ENCODE data around the gene TMIGD3. TPM values are rescaled to one million over a fixed set of nuclear protein-coding genes. Genes with fewer than 3 reads are reported as not detected.

TMIGD3 gene
- polyA plus RNA-seq, 3 donors, result 2.0 to 3.1 (median 2.1) TPM

DNA sequence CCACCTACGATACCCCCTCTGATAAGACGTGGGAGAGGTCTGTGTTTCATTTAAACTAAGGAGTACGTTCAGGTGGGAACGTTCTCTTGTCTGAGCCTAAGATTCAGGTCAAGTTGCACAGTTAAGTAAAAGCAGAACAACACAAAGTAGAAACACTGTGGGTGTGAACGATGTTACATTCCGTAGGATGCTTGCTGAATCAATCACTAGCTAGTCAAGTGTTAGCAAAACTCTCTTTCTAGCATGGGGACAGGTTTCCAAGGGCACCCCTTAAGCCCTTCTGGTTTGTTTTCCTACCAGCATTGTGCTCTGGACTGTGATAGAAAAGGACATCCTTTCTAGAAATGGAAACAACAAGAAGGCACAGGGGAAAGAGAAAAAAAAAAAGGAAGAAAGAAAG is 16.3 kb downstream of the TMIGD3 start:
- Mint-ChIP-seq H3K27me3 (ENCODE audit: low read depth in 3 of 3) (no peaks in the 10 kb centered on the region), H3K27ac (peak overlapping the region in 5 of 7 donors; percentile 54 to 82 (median 69)), H3K9me3 (no peaks in the 10 kb centered on the region), H3K4me1 (peaks cover 70% of the 10 kb centered on the region), H3K4me3 (no peak overlapping the region), H3K36me3 (no peaks in the 10 kb centered on the region)
- H2AFZ ChIP-seq (ENCODE audit: insufficient read depth, low read depth, low read length, poor library complexity, severe bottlenecking), result no peak overlapping the region
- peak in 1 of 3 donors; percentile 25 for DNase-seq
- H3K36me3 ChIP-seq (replicated peaks in 1 of 2; ENCODE audit: control insufficient read depth in 1 of 2, insufficient read depth in 2 of 2, low read length in 2 of 2), result no peaks in the 10 kb centered on the region
- H3K4me3 ChIP-seq (replicated peaks in 1 of 3; ENCODE audit: low read depth in 2 of 3, low read length in 3 of 3), result no peak overlapping the region
- no peak overlapping the region for H3K4me2 ChIP-seq (replicated peaks; ENCODE audit: extremely low read depth, low read length, poor library complexity, severe bottlenecking)
- no peaks in the 10 kb centered on the region for H3K27me3 ChIP-seq (ENCODE audit: control insufficient read depth in 2 of 2, insufficient read depth in 2 of 2, low read length in 2 of 2)
- H4K20me1 ChIP-seq (ENCODE audit: insufficient read depth, low read length), result no peaks in the 10 kb centered on the region
- peak overlapping the region in 1 of 2 donors; percentile 26 for H3K27ac ChIP-seq (ENCODE audit: low read depth in 1 of 2, low read length in 2 of 2)
- intact Hi-C loops (cut with micrococcal nuclease), result loop anchor here in 1 of 2 donors (10.0 kb wide), 2 partner anchors 168 to 258 kb away; no protein-coding TSS in a partner anchor
- no peak overlapping the region for H3K9ac ChIP-seq (ENCODE audit: insufficient read depth, low read length, poor library complexity, severe bottlenecking)
- no peaks in the 10 kb centered on the region for H3K9me3 ChIP-seq (replicated peaks in 1 of 2; ENCODE audit: control insufficient read depth in 1 of 2, insufficient read depth in 1 of 2, low read length in 2 of 2)
- H3K4me1 ChIP-seq (ENCODE audit: control insufficient read depth in 1 of 2, insufficient read depth in 2 of 2, low read length in 2 of 2), result peaks cover 71 to 72% of the 10 kb centered on the region in 2 donors
- no peaks in the 10 kb centered on the region for H3K79me2 ChIP-seq (ENCODE audit: insufficient read depth, low read length)
- 58% methylated on average over 4 of the region's 6 CpGs for WGBS (ENCODE audit: insufficient coverage)
- TF ChIP-seq, protein P1, sequence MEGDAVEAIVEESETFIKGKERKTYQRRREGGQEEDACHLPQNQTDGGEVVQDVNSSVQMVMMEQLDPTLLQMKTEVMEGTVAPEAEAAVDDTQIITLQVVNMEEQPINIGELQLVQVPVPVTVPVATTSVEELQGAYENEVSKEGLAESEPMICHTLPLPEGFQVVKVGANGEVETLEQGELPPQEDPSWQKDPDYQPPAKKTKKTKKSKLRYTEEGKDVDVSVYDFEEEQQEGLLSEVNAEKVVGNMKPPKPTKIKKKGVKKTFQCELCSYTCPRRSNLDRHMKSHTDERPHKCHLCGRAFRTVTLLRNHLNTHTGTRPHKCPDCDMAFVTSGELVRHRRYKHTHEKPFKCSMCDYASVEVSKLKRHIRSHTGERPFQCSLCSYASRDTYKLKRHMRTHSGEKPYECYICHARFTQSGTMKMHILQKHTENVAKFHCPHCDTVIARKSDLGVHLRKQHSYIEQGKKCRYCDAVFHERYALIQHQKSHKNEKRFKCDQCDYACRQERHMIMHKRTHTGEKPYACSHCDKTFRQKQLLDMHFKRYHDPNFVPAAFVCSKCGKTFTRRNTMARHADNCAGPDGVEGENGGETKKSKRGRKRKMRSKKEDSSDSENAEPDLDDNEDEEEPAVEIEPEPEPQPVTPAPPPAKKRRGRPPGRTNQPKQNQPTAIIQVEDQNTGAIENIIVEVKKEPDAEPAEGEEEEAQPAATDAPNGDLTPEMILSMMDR (IDR thresholded peaks at IDR 0.05), result no peak

DNA sequence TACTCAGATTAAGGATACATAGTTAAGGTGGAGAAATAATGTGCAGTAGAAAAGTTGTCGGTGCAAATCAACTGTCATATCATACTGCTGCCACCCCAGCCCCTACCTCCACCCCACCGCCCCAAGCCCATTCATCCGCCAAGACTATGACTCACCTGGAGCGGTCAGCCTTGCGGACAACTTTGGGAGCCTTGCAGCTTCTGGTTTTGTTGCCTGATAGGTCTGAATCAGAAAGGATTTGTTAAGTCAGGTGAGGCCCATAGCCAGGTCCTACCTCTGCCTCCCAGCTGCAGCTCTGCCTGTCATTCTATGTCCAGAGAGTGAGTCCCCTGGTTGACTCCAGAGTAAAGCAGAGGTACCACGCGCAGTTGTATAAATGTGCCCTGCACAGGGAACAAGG is 17.0 kb downstream of the TMIGD3 start:
- Histone ChIP-seq H4K20me1 (ENCODE audit: insufficient read depth, low read length) (no peaks in the 10 kb centered on the region), H3K4me2 (replicated peaks; ENCODE audit: extremely low read depth, low read length, poor library complexity, severe bottlenecking) (no peak overlapping the region), H3K9me3 (replicated peaks in 1 of 2; ENCODE audit: control insufficient read depth in 1 of 2, insufficient read depth in 1 of 2, low read length in 2 of 2) (no peaks in the 10 kb centered on the region), H3K4me1 (ENCODE audit: control insufficient read depth in 1 of 2, insufficient read depth in 2 of 2, low read length in 2 of 2) (peaks cover 72 to 73% of the 10 kb centered on the region in 2 donors), H3K27me3 (ENCODE audit: control insufficient read depth in 2 of 2, insufficient read depth in 2 of 2, low read length in 2 of 2) (no peaks in the 10 kb centered on the region), H2AFZ (ENCODE audit: insufficient read depth, low read depth, low read length, poor library complexity, severe bottlenecking) (no peak overlapping the region), H3K9ac (ENCODE audit: insufficient read depth, low read length, poor library complexity, severe bottlenecking) (no peak overlapping the region), H3K27ac (ENCODE audit: low read depth in 1 of 2, low read length in 2 of 2) (no peak overlapping the region), H3K79me2 (ENCODE audit: insufficient read depth, low read length) (no peaks in the 10 kb centered on the region), H3K36me3 (replicated peaks in 1 of 2; ENCODE audit: control insufficient read depth in 1 of 2, insufficient read depth in 2 of 2, low read length in 2 of 2) (no peaks in the 10 kb centered on the region), H3K4me3 (replicated peaks in 1 of 3; ENCODE audit: low read depth in 2 of 3, low read length in 3 of 3) (no peak overlapping the region)
- H3K4me1 Mint-ChIP-seq, result peaks cover 72% of the 10 kb centered on the region
- no peaks in the 10 kb centered on the region for H3K27me3 Mint-ChIP-seq (ENCODE audit: low read depth in 3 of 3)
- no peaks in the 10 kb centered on the region for H3K9me3 Mint-ChIP-seq
- H3K27ac Mint-ChIP-seq, result peak overlapping the region in 1 of 7 donors; percentile 25
- WGBS (ENCODE audit: insufficient coverage), result 100% methylated on average over 4 of the region's 7 CpGs
- intact Hi-C loops (cut with micrococcal nuclease), result loop anchor here in 1 of 2 donors (10.0 kb wide), 2 partner anchors 168 to 258 kb away; no protein-coding TSS in a partner anchor
- H3K4me3 Mint-ChIP-seq, result no peak overlapping the region
- TF ChIP-seq, protein P1 (IDR thresholded peaks at IDR 0.05), result no peak
- H3K36me3 Mint-ChIP-seq, result no peaks in the 10 kb centered on the region
- DNase-seq, result no peak
